HS-27A (cell line): ENCODE measurements around the gene DSC2.
"Not testable (repeated sequence)": the region's sequence is repeated elsewhere in the genome, so short reads cannot be mapped to it uniquely, and the experiment has no call there.

ENCODE experiments used
- DNase-seq: peaks from one replicate; pipeline ENCODE4 v3.0.0-alpha.2; 2012; ENCODE audit warnings: low read depth, missing footprints

The DSC2 gene

DNA sequence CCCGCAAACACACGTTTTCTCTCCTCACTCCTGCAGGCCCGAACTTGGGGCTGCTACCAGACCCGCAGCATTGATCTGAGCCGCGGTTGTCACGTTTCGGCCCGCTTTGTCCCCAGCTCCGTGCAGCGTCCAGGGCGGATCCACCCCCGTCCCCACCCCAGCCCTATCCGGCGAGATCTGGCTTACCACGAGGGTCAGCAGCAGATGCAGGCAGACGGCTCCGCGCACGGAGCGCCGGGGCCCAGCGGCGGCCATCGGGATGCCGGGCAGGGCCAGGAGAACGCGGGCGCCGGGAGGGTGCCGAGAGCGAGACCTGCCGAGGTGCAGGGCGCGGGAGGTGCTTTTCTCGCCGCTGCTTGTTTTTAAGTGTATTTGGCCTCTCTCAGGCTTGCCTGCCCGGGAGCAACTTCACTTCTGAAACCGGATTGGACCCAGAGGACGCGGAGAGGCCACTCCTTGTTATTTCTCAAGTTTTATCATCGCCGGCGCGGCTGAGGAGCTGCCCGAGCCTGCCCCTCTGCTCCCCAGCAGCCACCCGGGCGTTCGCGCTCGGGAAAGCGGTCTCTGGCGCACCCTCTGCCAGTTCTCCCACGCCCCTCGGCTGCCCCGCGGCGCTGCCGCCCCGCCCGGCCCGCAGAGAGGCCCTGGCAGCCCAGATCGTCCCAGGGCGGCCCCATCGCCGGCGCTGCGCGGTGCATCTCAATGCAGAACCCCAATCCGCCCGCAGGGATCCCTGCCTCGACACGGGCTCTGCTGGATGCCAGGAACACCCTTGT is 59.6 kb downstream of the DSC2 start, which contains the start of gene DSC3:
TSS of gene DSC3 (minus strand) at position 337 of the 776 bp plus-strand sequence. CDS start at position 255, 82 bp downstream.
- DNase-seq, result no peak

DNA sequence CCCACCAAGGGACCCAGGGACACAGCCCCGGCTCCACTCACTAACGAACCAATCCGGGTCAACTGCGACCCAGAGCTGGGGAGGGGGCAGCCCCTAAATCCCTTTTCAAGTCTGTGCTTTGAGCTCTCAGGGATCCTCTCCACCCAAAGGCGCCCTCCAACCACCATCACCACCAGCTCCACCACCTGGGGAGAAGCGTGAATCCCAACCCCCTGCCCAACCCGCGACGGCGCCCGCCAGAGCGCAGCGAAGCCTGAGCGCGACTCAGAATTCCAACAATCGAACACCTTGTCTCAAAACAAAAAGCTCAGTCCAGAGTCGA is 60.2 kb downstream of the DSC2 start:
- DNase-seq, result no peak

DNA sequence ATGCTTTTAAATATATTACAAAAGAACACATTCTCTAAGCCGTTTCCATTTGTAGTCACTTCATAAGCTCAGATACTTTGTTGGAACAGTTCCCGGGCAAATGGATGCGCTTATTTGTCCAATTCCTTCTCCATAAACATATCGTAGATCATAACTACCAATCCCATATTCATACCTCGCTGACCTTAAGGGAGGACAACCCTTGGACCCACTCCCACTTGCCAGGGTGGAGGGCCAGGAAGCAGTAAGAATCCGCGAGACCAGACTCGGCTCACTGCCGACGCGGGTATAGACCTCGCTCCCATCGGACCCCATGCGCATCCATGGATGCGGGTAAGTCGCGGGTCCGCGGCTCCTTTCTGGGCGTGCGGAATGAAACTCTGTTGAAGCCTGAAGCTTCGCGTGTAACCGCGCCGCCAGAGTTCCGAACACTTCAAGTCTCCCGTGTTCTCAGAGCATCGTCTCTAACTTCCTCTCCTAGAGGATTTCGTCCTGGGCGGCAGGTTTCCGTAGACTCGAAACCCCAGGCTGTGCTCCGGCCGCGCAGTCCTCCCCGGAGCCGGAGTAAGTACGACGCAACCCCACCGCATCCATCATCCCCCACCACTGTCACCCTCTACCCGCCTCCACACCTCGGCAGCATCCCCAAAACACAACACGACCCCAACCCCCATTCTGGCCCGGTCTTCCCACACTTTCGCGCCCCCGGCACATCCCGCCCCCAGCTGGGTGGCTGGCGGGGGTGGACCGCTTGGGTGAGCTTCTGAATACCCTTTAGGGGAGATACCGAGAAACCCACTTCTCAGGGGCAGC is 60.7 kb downstream of the DSC2 start:
- DNase-seq, result no peak

DNA sequence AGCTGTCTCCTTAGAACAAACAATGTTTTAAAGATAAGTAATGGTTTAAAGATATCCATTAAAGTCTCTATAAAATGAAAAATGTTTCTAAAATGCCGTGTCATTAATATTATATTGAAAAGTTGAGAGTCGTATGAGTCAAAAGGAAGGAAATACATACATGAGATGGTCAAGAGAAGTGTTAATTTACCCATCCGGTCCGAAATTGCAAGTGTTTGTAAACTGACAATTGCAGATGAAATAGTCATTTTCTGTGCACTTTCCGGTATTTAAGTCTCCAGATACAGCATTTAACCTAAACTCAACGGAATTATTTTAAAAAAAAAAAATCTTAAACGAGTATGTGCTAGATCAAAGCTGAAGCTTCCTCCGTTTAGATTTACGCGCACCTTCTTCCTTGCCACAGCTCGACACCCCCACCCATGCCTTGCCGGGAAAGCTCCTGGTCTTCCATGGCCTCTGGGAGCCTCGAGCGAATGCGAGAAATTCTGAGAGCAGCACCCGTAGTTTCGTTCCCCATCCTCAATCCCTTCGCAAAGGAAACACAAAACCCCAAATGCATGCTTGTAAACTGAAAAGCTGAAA is 61.4 kb downstream of the DSC2 start:
- no peak for DNase-seq

DNA sequence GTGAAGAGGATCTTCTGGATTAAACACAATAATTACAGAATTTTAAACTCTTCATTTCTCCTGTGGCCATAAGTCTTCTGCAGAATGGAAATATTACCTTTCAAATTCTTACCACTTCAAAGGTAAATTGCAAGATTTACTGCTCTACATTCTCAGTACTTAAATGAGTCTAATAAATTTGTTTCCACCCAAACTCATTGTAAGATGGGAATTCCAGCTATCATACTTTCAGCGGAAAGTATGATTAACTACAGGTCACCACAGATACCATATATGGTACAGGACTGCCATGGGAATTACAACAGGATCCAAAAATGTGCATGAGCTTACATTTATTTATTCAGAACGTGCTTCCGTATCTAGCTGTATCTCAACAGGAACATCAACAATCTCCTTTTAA is 62.8 kb downstream of the DSC2 start:
- no peak for DNase-seq

DNA sequence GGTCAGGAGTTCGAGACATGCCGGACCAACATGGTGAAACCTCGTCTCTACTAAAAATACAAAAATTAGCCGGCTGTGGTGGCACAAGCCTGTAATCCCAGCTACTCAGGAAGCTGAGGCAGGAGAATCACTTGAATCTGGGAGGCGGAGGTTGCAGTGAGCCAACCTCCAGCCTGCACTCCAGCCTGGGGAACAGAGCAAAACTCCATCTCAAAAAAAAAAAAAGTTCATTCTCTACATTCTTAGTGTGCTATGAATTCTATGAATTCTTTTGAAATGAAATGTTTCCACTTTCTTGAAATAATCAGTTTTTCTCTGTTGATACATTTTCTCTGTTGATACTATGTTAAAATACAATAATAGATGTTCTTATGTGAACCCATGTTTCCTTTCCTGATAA is 64.5 kb downstream of the DSC2 start:
- not testable (repeated sequence) for DNase-seq

DNA sequence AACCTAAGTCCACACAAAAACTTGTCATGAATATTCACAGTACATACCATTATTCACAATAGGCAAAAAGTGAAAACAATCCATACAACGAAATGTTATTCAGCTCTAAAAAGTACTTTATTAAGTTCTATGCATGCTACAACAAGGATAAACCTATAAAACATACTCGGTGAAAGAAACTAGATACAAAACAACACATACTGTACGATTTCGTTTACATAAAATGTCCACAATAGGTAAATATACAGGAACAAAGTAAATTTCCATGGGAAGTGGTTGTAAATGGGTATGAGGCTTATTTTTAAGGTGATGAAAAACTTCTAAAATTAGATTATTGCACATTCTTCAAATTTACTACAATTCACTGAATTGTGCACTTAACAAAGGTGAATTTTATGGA is 67.7 kb downstream of the DSC2 start:
- no peak for DNase-seq

DNA sequence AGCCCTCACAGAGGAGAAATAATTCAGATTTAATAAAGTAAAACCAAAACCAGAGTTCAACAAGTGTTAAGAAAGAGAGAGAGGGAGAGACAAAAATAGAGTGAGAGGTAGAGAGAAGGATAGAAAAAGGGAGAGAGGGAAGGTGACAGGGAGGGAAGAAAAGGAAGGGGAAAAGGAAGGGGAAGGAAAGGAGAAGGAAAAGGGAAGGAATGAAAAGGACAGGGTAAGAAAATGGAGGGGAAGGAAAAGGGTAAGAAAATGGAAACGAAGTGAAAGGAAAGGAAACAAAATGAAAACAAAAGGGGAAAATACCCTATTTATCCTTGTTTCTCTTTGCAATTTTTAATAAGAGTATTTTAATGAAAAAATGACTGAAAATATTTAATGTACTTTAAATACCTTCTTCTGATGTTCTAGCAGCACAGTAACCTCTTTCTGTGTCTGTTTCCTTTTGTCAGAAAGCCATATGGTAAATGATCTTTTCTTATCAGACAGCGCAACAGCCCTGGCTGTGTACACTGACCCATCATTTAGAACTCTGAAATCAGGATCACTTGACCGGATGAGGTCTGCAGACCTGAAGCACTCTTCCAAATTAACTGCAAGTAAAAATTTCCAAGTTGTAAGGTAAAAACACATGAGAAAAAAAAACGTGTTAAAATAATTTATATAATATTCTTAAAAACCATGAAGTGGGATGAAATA is 71.5 kb downstream of the DSC2 start:
- DNase-seq, result no peak

DNA sequence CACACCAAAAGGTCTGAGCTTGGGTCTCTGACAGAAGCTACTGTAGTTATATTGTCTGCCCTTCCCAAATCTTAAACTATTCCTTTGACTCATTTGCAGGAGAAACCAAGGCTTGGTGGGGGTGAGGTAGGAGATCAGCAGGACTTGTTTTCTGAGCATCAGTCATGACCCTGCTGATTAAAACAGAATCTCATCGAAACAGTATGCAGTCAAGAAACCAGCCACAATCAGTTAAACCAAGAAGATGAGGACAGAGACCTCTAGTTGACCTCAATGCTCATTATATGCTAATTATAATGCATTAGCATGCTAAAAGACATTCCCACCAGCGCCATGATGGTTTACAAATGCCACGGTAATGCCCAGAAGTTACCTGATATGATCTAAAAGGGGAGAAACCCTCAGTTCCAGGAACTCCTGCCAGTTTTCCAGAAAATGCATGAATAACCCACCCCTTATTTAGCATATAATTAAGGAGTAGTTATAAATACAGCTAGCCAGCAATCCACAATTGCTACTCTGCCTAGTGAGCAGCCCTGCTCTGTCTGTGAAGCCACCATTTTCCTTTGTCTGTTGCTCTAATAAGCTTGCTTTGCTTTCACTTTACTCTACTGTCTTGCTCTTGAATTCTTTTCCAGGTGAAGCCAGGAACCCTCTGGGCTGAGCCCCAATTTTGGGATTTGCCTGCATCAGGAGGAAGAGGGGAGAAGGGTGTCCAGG is 86.3 kb downstream of the DSC2 start:
- DNase-seq, result no peak

DNA sequence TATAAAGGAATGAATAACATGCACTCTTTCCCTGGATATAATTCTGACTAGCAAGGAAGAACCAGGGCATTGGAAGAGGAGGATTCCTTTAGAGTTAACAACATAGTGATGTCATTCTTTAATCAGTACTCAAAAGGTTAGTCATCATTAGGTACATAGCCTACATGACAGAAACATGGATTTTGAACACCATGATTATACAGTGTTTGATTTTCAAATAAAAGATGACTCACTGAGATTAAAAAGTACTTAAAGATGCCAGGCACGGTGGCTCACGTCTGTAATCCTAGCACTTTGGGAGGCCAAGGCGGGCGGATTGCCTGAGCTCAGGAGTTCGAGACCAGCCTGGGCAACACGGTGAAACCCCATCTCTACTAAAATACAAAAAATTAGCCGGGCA is 90.8 kb downstream of the DSC2 start:
- DNase-seq, result peak; percentile 22

DNA sequence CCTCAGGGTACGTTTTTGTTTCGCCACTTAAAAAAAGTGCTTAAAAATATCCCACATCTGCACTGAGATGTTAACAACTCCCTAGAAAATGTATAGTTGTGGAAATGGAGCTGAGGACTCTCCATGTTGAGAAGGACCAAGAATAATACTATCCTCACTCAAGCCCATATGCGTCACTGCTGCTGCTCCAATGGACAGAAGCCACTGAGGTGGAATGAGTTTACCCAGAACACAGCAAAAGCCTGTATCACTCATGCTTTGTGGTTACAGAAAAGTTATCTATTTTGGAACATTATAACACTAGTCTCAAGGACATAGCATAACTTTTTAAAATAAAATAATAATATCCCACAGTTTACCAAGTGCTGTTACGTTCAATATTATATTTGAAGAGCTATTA is 91.6 kb downstream of the DSC2 start:
- no peak for DNase-seq
